Neutrophil (primary cell): ENCODE results near the gene PALD1.

Experiments
- H3K27ac ChIP-seq: fragments of 200-600 bp; sonication (generic); 2 replicates; pipeline ENCODE4 v1.5.1; 2016; ENCODE audit warnings: mild to moderate bottlenecking, moderate library complexity
- H3K27me3 ChIP-seq: fragments of 200-600 bp; sonication (generic); 2 replicates; pipeline ENCODE4 v1.6.0; 2016; ENCODE audit warnings: mild to moderate bottlenecking
- H3K36me3 ChIP-seq: fragments of 200-600 bp; sonication (generic); 2 replicates; pipeline ENCODE4 v1.5.1; 2017
- H3K4me1 ChIP-seq, 2 experiments: fragments of 200-600 bp in 1 of 2; sonication (generic) in 1 of 2; 1 replicate in 1 of 2; 2 replicates in 1 of 2; pipeline versions ENCODE4 v1.5.1 to v1.6.1; 2013 to 2016; ENCODE audit warnings: low read depth in 1 of 2, low read length in 1 of 2, mild to moderate bottlenecking in 1 of 2, moderate library complexity in 1 of 2; ENCODE audit not compliant: control insufficient read depth in 1 of 2, insufficient read depth in 1 of 2
- H3K4me3 ChIP-seq, 2 experiments: fragments of 200-600 bp in 1 of 2; sonication (generic) in 1 of 2; 1 replicate in 1 of 2; 2 replicates in 1 of 2; pipeline ENCODE4 v1.5.1; 2013 to 2016; ENCODE audit warnings: low read depth in 1 of 2, low read length in 1 of 2, mild to moderate bottlenecking in 1 of 2, moderate library complexity in 1 of 2
- H3K9me3 ChIP-seq: fragments of 200-600 bp; sonication (generic); 2 replicates; pipeline ENCODE4 v1.5.1; 2016
- TF ChIP-seq, protein P1 (sequence below): fragments of 200-600 bp; sonication (generic); IDR thresholded peaks from 2 replicates; pipeline ENCODE4 v1.5.1; 2016; ENCODE audit warnings: antibody characterized with exemption

Gene PALD1

DNA sequence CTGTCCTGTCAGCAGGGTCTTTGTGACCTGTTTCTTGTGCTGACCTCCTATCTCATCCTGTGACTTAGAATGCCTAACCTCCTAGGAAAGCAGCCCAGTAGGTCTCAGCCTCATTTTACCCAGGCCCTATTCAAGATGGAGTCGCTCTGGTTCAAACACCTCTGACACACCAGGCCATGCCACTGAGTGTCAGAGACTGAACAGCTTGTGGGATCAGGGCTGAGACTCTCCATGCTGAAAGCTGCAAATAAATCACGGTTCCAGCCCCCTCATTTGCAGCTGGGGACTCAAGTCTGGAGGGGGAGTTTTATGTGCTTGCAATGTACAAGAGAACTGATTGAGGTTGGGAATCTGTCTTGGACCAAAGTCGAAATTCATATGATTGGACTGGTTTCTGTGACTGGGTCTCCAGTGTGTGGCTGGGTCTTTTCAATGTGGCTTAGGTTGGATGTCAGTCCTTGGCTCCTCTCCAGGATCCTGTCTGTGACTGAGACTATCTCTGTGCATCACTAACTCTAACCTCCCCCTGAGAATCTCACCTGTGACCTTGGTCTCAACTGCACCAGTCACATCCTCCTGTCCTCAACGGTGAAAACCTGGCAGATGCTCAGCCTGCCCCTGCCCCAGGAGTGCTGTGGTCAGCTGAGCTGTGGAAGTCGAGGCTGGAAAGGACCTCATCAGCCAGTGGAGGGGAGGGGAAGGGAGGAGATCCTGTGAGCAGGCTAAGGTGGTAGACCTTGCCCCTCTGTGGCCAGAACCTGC is 112.3 kb downstream of the PALD1 start:
- H3K4me3 ChIP-seq: no peak overlapping the region
- H3K27ac ChIP-seq: no peak overlapping the region
- H3K36me3 ChIP-seq: no peaks in the 10 kb centered on the region
- H3K27me3 ChIP-seq: peaks cover 30% of the 10 kb centered on the region
- TF ChIP-seq, protein P1, sequence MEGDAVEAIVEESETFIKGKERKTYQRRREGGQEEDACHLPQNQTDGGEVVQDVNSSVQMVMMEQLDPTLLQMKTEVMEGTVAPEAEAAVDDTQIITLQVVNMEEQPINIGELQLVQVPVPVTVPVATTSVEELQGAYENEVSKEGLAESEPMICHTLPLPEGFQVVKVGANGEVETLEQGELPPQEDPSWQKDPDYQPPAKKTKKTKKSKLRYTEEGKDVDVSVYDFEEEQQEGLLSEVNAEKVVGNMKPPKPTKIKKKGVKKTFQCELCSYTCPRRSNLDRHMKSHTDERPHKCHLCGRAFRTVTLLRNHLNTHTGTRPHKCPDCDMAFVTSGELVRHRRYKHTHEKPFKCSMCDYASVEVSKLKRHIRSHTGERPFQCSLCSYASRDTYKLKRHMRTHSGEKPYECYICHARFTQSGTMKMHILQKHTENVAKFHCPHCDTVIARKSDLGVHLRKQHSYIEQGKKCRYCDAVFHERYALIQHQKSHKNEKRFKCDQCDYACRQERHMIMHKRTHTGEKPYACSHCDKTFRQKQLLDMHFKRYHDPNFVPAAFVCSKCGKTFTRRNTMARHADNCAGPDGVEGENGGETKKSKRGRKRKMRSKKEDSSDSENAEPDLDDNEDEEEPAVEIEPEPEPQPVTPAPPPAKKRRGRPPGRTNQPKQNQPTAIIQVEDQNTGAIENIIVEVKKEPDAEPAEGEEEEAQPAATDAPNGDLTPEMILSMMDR: no peak
- H3K4me1 ChIP-seq: no peaks in the 10 kb centered on the region
- H3K9me3 ChIP-seq: no peaks in the 10 kb centered on the region

DNA sequence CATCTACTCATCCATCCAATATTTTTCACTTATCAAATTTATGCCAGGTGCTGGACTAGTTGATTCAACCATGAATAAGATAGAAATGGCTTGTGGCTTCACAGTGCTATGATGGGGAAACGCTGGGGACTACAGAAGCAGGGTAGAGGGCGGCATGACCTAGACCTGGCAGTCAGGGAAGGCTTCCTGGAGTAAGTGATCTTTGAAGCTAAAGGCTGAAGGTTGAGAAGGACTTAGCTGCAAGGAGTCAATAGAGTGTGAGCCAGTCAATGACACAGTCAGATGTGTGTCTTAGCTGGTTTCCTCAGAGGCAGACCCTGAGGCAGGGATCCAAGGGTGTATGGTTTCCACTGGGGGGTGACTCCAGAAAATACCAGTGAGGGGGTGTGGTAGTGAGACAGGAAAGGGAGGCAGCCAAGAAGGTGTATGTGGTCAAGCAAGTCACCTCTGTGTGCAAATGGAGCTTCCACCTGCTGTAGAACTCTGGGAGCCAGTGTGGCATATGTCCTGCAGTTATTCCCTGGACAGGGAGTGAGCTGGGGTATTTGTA is 113.7 kb downstream of the PALD1 start:
- H3K4me1 ChIP-seq: no peaks in the 10 kb centered on the region
- no peaks in the 10 kb centered on the region for H3K36me3 ChIP-seq
- H3K27ac ChIP-seq: no peak overlapping the region
- TF ChIP-seq, protein P1: no peak
- H3K4me3 ChIP-seq: no peak overlapping the region
- peaks cover 30% of the 10 kb centered on the region for H3K27me3 ChIP-seq
- H3K9me3 ChIP-seq: no peaks in the 10 kb centered on the region

DNA sequence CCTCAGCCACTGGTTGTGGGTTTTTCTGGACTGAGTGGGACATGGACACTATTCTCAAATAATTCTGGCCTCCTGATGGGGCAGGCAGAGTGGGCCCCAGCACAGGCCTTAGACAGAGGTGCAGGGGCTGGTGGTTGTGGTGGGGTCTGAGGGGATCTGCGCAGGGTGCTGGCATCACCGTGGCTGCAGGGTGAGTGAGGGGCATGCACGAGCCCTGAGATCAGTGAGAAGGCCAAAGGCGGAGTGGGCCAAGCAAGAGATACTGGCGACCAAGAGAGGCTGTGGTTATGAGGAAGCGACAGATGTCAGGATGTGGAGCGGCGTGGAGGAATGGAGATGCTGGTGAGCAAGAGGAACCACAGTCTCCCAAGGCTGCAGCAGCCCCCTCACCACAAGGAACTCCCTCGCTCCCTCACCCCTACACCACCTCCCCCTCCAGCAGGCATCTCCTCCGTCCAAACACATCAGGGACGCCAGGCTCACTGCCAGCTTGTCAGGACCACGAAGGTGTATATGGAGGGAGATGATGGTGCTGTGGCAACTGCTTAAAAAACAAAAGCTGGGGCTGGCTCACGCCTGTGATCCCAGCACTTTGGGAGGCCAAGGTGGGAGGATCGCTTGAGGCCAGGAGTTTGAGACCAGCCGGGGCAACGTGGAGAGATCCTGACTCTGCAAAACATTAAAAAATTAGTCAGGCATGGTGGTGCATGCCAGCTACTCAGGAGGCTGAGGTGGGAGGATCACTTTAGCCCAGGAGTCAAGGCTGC is 114.4 kb downstream of the PALD1 start:
- Histone ChIP-seq H3K9me3 (no peaks in the 10 kb centered on the region), H3K27ac (no peak overlapping the region), H3K4me3 (no peak overlapping the region), H3K27me3 (peaks cover 26% of the 10 kb centered on the region), H3K36me3 (no peaks in the 10 kb centered on the region), H3K4me1 (no peaks in the 10 kb centered on the region)
- TF ChIP-seq, protein P1: no peak

DNA sequence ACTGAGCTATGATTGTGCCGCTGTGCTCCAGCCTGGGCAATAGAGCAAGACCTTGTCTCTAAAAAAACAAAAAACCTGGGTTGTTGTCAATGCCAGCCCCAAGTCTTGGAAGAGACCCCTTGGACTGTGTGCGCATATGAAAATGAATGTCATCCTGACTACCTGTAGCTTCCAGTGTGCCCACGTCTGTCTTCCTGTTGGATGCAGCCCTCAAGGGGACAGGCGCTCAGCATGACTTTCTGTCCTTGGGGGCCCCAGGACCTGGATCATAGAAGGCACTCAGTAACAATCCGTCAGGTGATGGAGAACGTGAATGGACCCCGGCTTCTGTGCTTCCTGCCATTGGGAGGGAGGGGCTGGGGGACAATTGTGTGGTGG is 114.9 kb downstream of the PALD1 start:
- Histone ChIP-seq H3K4me3 (no peak overlapping the region), H3K36me3 (no peaks in the 10 kb centered on the region), H3K9me3 (no peaks in the 10 kb centered on the region), H3K4me1 (no peaks in the 10 kb centered on the region), H3K27me3 (peaks cover 20% of the 10 kb centered on the region), H3K27ac (no peak overlapping the region)
- TF ChIP-seq, protein P1: no peak

DNA sequence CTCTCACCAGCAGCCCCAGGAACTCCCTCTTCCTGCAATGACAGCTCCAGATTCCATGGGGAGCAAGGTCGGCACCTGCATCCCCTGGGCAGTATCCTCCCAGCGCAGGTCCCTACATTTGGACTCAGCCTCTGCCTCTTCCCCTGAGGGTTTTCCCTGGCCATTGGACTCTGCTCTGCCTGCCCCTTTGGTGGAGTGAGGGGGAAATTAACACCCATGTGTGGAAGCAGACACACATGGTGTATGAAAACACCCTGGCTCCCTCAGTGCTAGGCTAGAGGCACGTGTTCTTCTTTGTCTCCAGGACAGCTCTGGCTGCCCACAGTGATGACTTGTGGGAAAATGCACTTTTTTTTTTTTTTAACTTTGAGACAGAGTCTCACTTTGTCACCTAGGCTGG is 115.6 kb downstream of the PALD1 start:
- Histone ChIP-seq H3K9me3 (no peaks in the 10 kb centered on the region), H3K4me1 (no peaks in the 10 kb centered on the region)
- TF ChIP-seq, protein P1: no peak

More for the DNA sequence above, 115.6 kb downstream of the PALD1 start:
- Histone ChIP-seq H3K4me3 (no peak overlapping the region), H3K36me3 (no peaks in the 10 kb centered on the region), H3K27me3 (peaks cover 14% of the 10 kb centered on the region), H3K27ac (no peak overlapping the region)
